Muscle of leg (tissue), 11 donors: Measurements from ENCODE around the gene PAK1. TPM values are rescaled to one million over a fixed set of nuclear protein-coding genes. Genes with fewer than 3 reads are reported as not detected.

Experiments
- DNase-seq: peaks from one replicate; pipeline ENCODE4 v3.0.0; 2013
- H3K27ac ChIP-seq: one replicate; pipeline ENCODE4 v1.5.1; 2013; ENCODE audit warnings: mild to moderate bottlenecking, low read length, control low read depth
- H3K27me3 ChIP-seq: one replicate; pipeline ENCODE4 v1.6.1; 2013; ENCODE audit warnings: low read length; ENCODE audit not compliant: control insufficient read depth, insufficient read depth
- H3K36me3 ChIP-seq: one replicate; pipeline ENCODE4 v1.6.1; 2013; ENCODE audit warnings: low read length; ENCODE audit not compliant: control insufficient read depth, insufficient read depth
- H3K4me1 ChIP-seq: one replicate; pipeline ENCODE4 v1.6.1; 2013; ENCODE audit warnings: low read length; ENCODE audit not compliant: control insufficient read depth, insufficient read depth
- H3K4me3 ChIP-seq: one replicate; pipeline ENCODE4 v1.5.1; 2013; ENCODE audit warnings: low read length, control low read depth
- H3K9me3 ChIP-seq: replicated peaks from 2 replicates; pipeline ENCODE4 v1.6.1; 2013; ENCODE audit warnings: low read depth, low read length; ENCODE audit not compliant: control insufficient read depth
- WGBS: methylation state at CpG from one replicate; pipeline ENCODE4 v1.1.5; 2013; ENCODE audit warnings: missing lambda C conversion rate; ENCODE audit not compliant: insufficient coverage; 5-methylcytosine and 5-hydroxymethylcytosine counted together
- polyA plus RNA-seq, 8 donors: library from polyadenylated mRNA; unstranded; fragments of 120-200 nt; gene quantifications; one replicate each; pipeline versions ENCODE4 v1.2.1 to v1.2.3, GENCODE V29; 2013; ENCODE audit warnings: inconsistent platforms in 1 of 8, low replicate concordance in 1 of 8; ENCODE audit not compliant: insufficient read length in 8 of 8, insufficient read depth in 1 of 8
- total RNA-seq: library from RNA; stranded (reverse); fragments of 120-200 nt; gene quantifications from one replicate; pipeline ENCODE4 v1.2.4, GENCODE V29; 2013

Gene PAK1
- total and polyA plus RNA-seq, 9 donors, result 58.7 to 104 (median 74.1) TPM

DNA sequence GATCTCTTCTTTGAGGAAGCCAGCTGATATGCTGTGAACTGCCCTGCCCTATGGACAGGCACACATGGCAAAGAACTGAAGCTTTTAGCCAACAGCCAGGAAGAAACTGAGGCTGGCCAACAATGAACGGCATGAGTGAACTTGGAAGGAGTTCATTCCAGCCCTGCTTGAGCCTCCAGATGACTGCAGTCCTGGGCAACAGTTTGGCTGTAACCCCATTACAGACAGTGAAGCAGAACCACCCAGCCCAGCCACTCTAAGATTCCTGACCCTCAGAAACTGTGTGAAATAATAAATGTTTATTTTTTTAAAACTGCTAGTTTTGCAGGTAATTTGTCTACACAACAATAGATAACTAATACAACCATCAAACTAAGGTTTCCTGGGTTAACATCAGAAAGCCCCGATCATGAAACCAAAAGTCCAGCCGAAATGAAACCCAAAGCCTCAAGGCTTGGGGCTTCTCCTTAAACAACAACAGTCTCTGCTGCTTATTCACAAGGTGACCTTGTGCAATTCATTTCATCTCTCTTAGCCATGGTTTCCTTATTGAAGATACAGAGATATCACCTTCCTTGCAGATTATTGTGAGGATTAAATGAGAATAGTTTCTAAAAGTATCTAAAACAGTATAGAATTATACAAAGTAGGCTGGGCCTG is 31.4 kb downstream of the PAK1 start:
- 73% methylated on average over 3 of the region's 3 CpGs for WGBS
- Histone ChIP-seq H3K27ac (no peak overlapping the region), H3K9me3 (no peaks in the 10 kb centered on the region), H3K4me3 (no peak overlapping the region), H3K4me1 (no peaks in the 10 kb centered on the region), H3K36me3 (no peaks in the 10 kb centered on the region), H3K27me3 (no peaks in the 10 kb centered on the region)
- DNase-seq, result no peak

DNA sequence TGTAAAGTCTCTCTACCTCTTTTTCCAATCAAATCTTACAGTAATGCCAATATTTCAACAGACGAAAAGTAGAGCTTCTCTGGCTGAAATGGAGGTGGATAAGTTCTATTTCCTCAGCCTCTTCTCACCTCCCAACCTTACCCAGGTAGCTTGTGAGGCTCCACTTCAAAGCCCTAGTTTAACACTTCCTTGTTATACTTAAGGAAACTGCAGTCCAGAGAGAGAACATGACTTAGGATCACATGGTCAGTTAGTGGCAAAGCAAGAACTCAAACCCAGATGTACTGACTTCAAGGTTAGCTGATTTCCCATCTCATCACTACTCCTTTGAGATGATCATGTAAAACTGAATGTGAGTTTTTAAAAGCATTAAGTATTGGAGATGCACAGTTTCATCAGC is 32.5 kb downstream of the PAK1 start:
- H3K4me1 ChIP-seq, result no peaks in the 10 kb centered on the region
- DNase-seq, result no peak
- H3K36me3 ChIP-seq, result no peaks in the 10 kb centered on the region
- no CpG with 5 or more reads among the region's 1 CpG for WGBS
- H3K27me3 ChIP-seq, result no peaks in the 10 kb centered on the region
- no peak overlapping the region for H3K4me3 ChIP-seq
- H3K27ac ChIP-seq, result no peak overlapping the region
- H3K9me3 ChIP-seq, result no peaks in the 10 kb centered on the region

GRCh38 chr11:77440678-77441077 is 33.2 kb downstream of the PAK1 start:
- Histone ChIP-seq H3K36me3 (no peaks in the 10 kb centered on the region), H3K4me1 (no peaks in the 10 kb centered on the region), H3K9me3 (no peaks in the 10 kb centered on the region), H3K27ac (no peak overlapping the region), H3K27me3 (no peaks in the 10 kb centered on the region), H3K4me3 (no peak overlapping the region)
- DNase-seq, result no peak

DNA sequence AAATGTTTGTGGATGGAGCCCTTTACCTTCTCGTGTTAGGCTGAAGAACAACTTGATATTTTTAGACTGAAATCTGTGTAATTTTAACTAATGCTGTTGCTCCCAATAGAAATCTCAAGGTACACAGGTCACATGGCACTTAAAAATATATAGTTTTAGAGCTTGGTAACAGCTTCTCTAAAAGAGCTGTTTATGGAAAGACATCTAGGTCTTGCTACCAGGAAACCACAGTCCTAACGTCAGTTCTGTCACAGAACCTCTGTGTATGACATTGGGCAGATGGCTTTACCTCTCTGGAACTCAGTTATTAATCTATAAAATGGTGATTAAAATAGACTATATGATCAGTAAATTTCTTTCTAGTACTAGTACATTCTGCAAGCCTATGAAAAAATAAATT is 35.4 kb downstream of the PAK1 start:
- WGBS, result no CpG with 5 or more reads among the region's 2 CpGs
- H3K36me3 ChIP-seq, result no peaks in the 10 kb centered on the region
- no peak for DNase-seq
- no peaks in the 10 kb centered on the region for H3K27me3 ChIP-seq
- no peak overlapping the region for H3K4me3 ChIP-seq
- no peaks in the 10 kb centered on the region for H3K9me3 ChIP-seq
- no peak overlapping the region for H3K27ac ChIP-seq
- no peaks in the 10 kb centered on the region for H3K4me1 ChIP-seq

- Histone ChIP-seq H3K27ac (no peak overlapping the region), H3K9me3 (no peaks in the 10 kb centered on the region), H3K27me3 (no peaks in the 10 kb centered on the region), H3K4me3 (no peak overlapping the region), H3K36me3 (no peaks in the 10 kb centered on the region), H3K4me1 (no peaks in the 10 kb centered on the region)
- DNase-seq, result no peak
- no CpG with 5 or more reads among the region's 1 CpG for WGBS
Observed at GRCh38 chr11:77436969-77437368, 36.9 kb downstream of the PAK1 start.

GRCh38 chr11:77436506-77436905 is 37.4 kb downstream of the PAK1 start:
- H3K27ac ChIP-seq, result no peak overlapping the region
- H3K4me1 ChIP-seq, result no peaks in the 10 kb centered on the region
- no peak overlapping the region for H3K4me3 ChIP-seq
- H3K27me3 ChIP-seq, result no peaks in the 10 kb centered on the region
- H3K36me3 ChIP-seq, result no peaks in the 10 kb centered on the region
- H3K9me3 ChIP-seq, result no peaks in the 10 kb centered on the region
- WGBS, result no CpG with 5 or more reads among the region's 1 CpG
- no peak for DNase-seq

DNA sequence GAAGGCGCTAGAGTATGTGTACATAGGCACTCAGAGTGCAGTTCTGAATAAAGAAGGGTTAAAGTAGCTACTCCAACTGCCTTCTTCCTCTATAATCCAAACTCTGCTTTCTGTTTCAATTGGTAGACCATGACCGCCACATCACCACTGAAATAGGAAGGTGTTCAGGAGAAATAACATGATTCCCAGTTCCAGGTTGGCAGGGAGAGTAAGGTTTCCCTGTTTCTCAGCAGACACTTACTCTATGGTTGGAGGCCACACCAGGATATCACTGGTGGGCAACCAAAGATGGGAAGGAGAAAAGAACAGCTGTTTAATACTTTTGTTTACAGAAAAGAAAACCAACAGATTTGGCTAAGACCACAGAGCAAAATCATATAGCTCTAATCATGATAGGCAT is 37.9 kb downstream of the PAK1 start:
- Histone ChIP-seq H3K9me3 (no peaks in the 10 kb centered on the region), H3K36me3 (no peaks in the 10 kb centered on the region), H3K27ac (no peak overlapping the region), H3K4me3 (no peak overlapping the region), H3K4me1 (no peaks in the 10 kb centered on the region), H3K27me3 (no peaks in the 10 kb centered on the region)
- DNase-seq, result no peak
- WGBS, result no CpG with 5 or more reads among the region's 2 CpGs

- no peak for DNase-seq
- Histone ChIP-seq H3K4me1 (no peaks in the 10 kb centered on the region), H3K9me3 (no peaks in the 10 kb centered on the region), H3K27me3 (no peaks in the 10 kb centered on the region), H3K36me3 (no peaks in the 10 kb centered on the region), H3K4me3 (no peak overlapping the region), H3K27ac (no peak overlapping the region)
- WGBS, result no CpG with 5 or more reads among the region's 1 CpG
Observed at GRCh38 chr11:77431813-77432212, 42.1 kb downstream of the PAK1 start.

GRCh38 chr11:77428598-77428997 is 45.3 kb downstream of the PAK1 start:
- no peaks in the 10 kb centered on the region for H3K4me1 ChIP-seq
- no peaks in the 10 kb centered on the region for H3K9me3 ChIP-seq
- no peaks in the 10 kb centered on the region for H3K36me3 ChIP-seq
- DNase-seq, result no peak
- 100% methylated on average over 1 of the region's 1 CpG for WGBS
- no peaks in the 10 kb centered on the region for H3K27me3 ChIP-seq
- H3K4me3 ChIP-seq, result no peak overlapping the region
- H3K27ac ChIP-seq, result no peak overlapping the region

GRCh38 chr11:77425346-77425745 is 48.5 kb downstream of the PAK1 start:
- H3K27me3 ChIP-seq, result no peaks in the 10 kb centered on the region
- no peak overlapping the region for H3K27ac ChIP-seq
- no peaks in the 10 kb centered on the region for H3K9me3 ChIP-seq
- H3K4me3 ChIP-seq, result no peak overlapping the region
- no peak for DNase-seq
- no peaks in the 10 kb centered on the region for H3K4me1 ChIP-seq
- H3K36me3 ChIP-seq, result no peaks in the 10 kb centered on the region
- 73% methylated on average over 1 of the region's 4 CpGs for WGBS

- no peak overlapping the region for H3K27ac ChIP-seq
- H3K4me1 ChIP-seq, result no peaks in the 10 kb centered on the region
- H3K36me3 ChIP-seq, result no peaks in the 10 kb centered on the region
- WGBS, result 50% methylated on average over 2 of the region's 3 CpGs
- no peak for DNase-seq
- no peaks in the 10 kb centered on the region for H3K27me3 ChIP-seq
- no peaks in the 10 kb centered on the region for H3K9me3 ChIP-seq
- H3K4me3 ChIP-seq, result no peak overlapping the region
Observed at GRCh38 chr11:77424644-77425043, 49.2 kb downstream of the PAK1 start.
